Neutrophil (primary cell): ENCODE results near the gene IFIT2.
A peak's percentile ranks its signal among the peaks of the same experiment; 100 is the strongest.

ENCODE experiments used
- H3K27ac ChIP-seq: fragments of 200-600 bp; sonication (generic); 2 replicates; pipeline ENCODE4 v1.5.1; 2016; ENCODE audit warnings: mild to moderate bottlenecking, moderate library complexity
- H3K27me3 ChIP-seq: fragments of 200-600 bp; sonication (generic); 2 replicates; pipeline ENCODE4 v1.6.0; 2016; ENCODE audit warnings: mild to moderate bottlenecking
- H3K36me3 ChIP-seq: fragments of 200-600 bp; sonication (generic); 2 replicates; pipeline ENCODE4 v1.5.1; 2017
- H3K4me1 ChIP-seq, 2 experiments: fragments of 200-600 bp in 1 of 2; sonication (generic) in 1 of 2; 1 replicate in 1 of 2; 2 replicates in 1 of 2; pipeline versions ENCODE4 v1.5.1 to v1.6.1; 2013 to 2016; ENCODE audit warnings: low read depth in 1 of 2, low read length in 1 of 2, mild to moderate bottlenecking in 1 of 2, moderate library complexity in 1 of 2; ENCODE audit not compliant: control insufficient read depth in 1 of 2, insufficient read depth in 1 of 2
- H3K4me3 ChIP-seq, 2 experiments: fragments of 200-600 bp in 1 of 2; sonication (generic) in 1 of 2; 1 replicate in 1 of 2; 2 replicates in 1 of 2; pipeline ENCODE4 v1.5.1; 2013 to 2016; ENCODE audit warnings: low read depth in 1 of 2, low read length in 1 of 2, mild to moderate bottlenecking in 1 of 2, moderate library complexity in 1 of 2
- H3K9me3 ChIP-seq: fragments of 200-600 bp; sonication (generic); 2 replicates; pipeline ENCODE4 v1.5.1; 2016
- CTCF ChIP-seq: fragments of 200-600 bp; sonication (generic); IDR thresholded peaks from 2 replicates; pipeline ENCODE4 v1.5.1; 2016; ENCODE audit warnings: antibody characterized with exemption

Gene IFIT2

GRCh38 chr10:89342206-89342958 lies 40.5 kb downstream of the IFIT2 start:
- no peak overlapping the region for H3K4me3 ChIP-seq
- no peaks in the 10 kb centered on the region for H3K9me3 ChIP-seq
- peaks cover 8% of the 10 kb centered on the region in 2 experiments for H3K4me1 ChIP-seq
- peak overlapping the region; percentile 17 for H3K27ac ChIP-seq
- H3K27me3 ChIP-seq, result no peaks in the 10 kb centered on the region
- H3K36me3 ChIP-seq, result peaks cover 37% of the 10 kb centered on the region
- no peak for TF ChIP-seq CTCF

GRCh38 chr10:89343089-89343767 lies 41.4 kb downstream of the IFIT2 start:
- H3K36me3 ChIP-seq, result peaks cover 29% of the 10 kb centered on the region
- peaks cover 8% of the 10 kb centered on the region for H3K27me3 ChIP-seq
- no peak for TF ChIP-seq CTCF
- no peak overlapping the region for H3K4me3 ChIP-seq
- peak overlapping the region; percentile 17 for H3K27ac ChIP-seq
- H3K4me1 ChIP-seq, result peaks cover 8% of the 10 kb centered on the region in 2 experiments
- H3K9me3 ChIP-seq, result no peaks in the 10 kb centered on the region

- Histone ChIP-seq H3K27me3 (peaks cover 14% of the 10 kb centered on the region), H3K27ac (no peak overlapping the region), H3K9me3 (no peaks in the 10 kb centered on the region), H3K4me1 (peaks cover 8% of the 10 kb centered on the region in 2 experiments), H3K4me3 (no peak overlapping the region), H3K36me3 (peaks cover 20% of the 10 kb centered on the region)
- no peak for TF ChIP-seq CTCF
These were observed 42.3 kb downstream of the IFIT2 start for GRCh38 chr10:89344156-89344555.

GRCh38 chr10:89345367-89346000 lies 43.6 kb downstream of the IFIT2 start:
- no peak for TF ChIP-seq CTCF
- H3K9me3 ChIP-seq, result no peaks in the 10 kb centered on the region
- H3K36me3 ChIP-seq, result peaks cover 8% of the 10 kb centered on the region
- H3K27ac ChIP-seq, result no peak overlapping the region
- H3K27me3 ChIP-seq, result peaks cover 26% of the 10 kb centered on the region
- peaks cover 8% of the 10 kb centered on the region in 2 experiments for H3K4me1 ChIP-seq
- no peak overlapping the region for H3K4me3 ChIP-seq

- Histone ChIP-seq H3K9me3 (no peaks in the 10 kb centered on the region), H3K4me3 (no peak overlapping the region), H3K27ac (no peak overlapping the region), H3K36me3 (no peaks in the 10 kb centered on the region), H3K27me3 (peaks cover 27% of the 10 kb centered on the region), H3K4me1 (peaks cover 8% of the 10 kb centered on the region in 2 experiments)
- TF ChIP-seq CTCF, result no peak
These were observed 44.8 kb downstream of the IFIT2 start for GRCh38 chr10:89346405-89347254.
